ENCODE results near the gene CHSY1.

CHSY1 gene

DNA sequence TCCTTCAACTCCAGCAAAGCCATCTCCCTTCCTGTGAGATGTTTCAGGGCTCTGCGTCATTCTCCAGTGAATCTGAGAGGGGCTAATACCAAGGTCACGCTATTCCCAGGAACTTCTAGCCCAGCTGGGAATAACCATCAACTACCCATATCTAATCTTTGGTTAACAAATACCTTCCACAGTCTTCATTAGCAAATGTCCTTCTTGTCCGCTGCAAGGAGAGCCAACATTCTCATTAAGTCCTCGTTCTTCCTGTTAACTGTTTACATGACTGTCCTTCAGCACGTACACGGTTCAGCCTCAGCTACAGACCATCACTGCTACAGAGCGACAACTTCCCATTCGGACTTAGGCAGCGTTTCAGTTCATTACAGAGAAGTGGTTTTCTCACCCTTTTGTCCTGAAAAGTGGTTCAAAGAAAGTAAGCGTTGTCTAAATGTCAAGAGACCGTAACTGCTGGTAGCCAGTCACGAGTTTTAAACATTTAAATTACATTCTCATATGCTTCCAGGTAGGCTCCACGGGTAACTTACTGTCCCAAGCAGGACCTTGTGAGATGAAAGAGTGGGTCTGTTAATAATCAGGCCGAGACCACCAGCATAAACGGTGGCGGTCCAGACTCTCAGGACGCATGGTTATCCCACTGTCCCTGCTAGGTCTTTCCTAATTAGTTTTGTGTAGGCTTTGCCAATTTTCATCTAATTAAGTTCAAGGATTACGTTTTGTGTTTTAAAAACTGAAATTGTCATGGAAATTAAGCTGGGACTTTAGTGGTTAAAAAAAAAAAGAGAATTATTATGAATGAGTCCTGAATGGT is 63.8 kb downstream of the CHSY1 start:
- DNase-seq, result no peak

DNA sequence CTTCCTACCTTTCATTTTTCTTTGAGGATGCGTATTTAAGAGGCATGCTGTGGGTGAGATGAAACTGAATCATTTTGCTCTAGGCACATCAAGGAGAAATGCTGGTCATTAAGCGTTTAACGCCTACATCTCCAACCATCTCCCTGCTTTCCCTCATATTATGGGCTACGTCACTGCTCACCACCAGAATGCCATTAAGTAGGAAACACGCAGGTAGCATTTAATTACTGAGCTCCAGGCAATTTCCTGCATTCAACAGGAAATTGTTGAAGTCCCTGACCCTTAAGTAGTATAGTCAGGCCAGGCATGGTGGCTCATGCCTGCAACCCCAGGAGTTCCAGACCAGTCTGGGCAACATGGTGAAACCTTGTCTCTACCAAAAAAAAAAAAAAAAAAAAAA is 66.1 kb downstream of the CHSY1 start:
- DNase-seq, result peak; percentile 33

GRCh38 chr15:101185336-101185735 is 66.5 kb downstream of the CHSY1 start:
- peak; percentile 53 for DNase-seq

- DNase-seq, result peak; percentile 44
Measured at GRCh38 chr15:101184830-101185229, 67.0 kb downstream of the CHSY1 start.

DNA sequence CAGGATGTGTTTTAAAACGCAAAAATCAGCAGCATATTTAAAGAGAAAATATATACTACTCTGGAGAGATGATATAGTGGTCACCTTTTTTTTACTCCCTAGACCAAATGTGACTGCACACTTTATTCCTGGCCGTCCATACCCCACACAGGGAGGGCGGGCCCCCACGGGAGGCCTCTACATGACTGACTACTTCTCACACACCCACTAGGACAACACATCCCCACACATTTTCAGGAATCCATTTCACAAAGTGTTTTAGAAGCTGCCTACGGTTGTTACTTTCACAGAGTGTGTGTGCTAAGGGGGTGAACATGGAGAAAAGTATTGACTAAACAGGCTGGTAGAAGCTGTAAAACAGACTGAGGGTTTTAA is 67.9 kb downstream of the CHSY1 start:
- DNase-seq, result peak; percentile 55

GRCh38 chr15:101183226-101183930 is 68.5 kb downstream of the CHSY1 start:
- DNase-seq, result peak; percentile 43

DNA sequence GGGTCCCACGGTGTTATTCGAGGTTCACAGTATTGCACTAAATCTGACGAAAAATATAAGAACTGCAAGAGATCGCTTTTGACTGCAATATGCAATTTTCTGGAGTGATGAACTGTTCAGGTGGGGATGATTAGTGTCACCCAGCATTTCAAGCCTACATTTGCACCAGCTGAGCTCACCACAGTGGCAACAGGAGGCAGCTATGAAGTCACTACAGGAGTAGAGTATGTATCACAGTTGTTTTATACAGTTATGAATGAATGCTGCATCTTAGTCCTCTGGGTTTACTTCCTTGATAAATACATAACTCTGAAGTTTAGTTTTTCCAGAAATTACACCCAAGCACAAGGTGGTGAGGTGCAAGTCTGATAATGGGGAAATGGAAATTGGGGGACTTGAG is 69.6 kb downstream of the CHSY1 start:
- DNase-seq, result peak; percentile 19

GRCh38 chr15:101181349-101181748 is 70.5 kb downstream of the CHSY1 start:
- DNase-seq, result peak; percentile 50

- peak; percentile 62 for DNase-seq
Measured at GRCh38 chr15:101180620-101181307, 71.1 kb downstream of the CHSY1 start.

DNA sequence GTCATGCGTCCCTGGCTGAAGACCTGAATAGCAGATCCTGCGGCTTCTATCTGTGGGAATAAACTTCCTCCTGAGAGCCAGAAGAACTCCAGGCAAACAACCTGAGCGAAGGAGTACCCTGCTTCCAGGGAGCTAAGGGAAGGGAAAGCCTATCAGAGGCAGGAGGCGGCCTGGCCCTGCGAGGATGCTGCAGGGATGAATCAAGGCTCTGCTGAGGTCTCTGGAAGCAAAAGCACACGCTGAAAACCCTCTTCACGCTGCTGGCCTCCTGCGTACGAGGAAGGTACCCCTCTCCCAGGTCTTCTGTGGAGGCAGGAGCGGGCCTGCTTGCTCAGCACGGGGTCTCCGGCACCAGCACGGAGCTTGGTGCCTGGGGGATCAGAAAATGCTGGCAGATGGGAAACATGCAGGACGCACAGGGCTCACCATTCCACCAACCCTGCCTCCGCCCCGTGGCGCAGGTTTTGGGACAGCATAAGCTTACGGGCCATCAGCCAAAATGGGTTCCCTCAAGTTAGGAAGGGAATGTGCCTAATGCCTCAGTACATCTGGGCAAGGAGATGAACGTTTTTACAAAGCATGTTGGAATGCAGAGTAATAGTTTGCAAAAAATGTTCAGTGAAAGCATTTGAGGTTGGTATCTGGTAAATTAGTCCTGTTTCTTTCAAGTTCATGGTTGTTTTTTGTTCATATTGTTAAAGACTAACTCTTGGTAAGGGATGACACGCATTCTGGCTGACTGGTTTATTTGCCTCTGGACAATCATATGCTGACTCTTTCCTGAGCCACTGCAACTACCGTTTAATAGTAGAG is 72.3 kb downstream of the CHSY1 start:
- peak; percentile 44 for DNase-seq

DNA sequence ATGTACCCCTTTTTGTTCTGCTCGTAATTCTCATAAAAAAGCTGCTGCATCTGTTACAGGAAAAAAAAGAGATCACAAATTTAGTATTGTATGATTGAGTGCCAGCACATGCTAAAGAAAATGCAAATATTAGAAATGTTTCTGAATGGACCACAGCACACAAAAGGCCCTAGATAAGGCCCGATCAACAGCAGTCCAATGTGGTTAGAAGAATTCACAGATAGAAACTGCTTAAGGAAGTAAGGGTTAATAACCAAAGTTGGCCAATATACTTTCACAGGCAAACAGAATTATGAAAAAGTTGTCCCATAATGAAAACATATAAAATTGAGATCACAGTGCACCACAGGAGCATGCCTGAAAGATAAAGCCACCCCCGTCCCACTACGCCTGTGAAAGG is 72.9 kb downstream of the CHSY1 start:
- DNase-seq, result no peak

DNA sequence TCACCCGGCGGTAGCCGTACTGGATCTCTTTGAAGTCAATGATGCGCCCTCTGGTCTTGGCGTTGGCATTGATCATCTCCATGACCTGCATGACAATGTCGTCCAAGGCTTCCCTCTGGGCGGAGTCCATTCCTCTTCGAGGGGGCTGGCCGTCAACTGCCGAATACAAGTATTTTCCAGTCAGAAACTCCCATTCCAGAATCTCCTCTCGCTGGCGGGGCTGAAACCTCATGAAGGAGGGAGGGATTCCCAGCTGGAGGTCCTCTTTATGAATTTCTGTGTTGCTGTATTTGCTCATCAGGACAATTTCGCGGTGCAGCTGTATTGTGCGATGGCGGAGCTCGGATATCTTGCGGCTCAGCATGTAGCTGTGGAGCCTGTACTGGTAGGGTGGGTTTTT is 73.4 kb downstream of the CHSY1 start:
- peak; percentile 32 for DNase-seq

DNA sequence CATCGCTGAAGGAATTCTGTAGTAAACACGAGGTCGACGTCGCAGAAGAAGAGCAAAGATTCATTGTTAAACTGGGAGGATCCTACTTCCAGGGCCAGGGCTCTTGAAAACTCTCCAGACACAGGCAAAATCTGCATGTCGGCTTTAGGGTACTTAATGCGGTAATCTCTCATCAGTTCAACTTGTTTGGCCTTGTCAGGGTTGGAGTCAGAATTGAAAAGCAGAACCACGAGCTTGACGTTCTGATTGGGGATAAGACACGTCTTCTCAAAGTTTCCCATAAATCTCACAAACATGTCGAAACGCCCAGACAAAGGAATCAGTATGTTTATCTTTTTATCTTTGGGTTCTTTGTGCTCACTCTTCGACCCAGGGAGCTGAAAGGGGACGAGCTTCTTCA is 74.0 kb downstream of the CHSY1 start:
- no peak for DNase-seq

DNA sequence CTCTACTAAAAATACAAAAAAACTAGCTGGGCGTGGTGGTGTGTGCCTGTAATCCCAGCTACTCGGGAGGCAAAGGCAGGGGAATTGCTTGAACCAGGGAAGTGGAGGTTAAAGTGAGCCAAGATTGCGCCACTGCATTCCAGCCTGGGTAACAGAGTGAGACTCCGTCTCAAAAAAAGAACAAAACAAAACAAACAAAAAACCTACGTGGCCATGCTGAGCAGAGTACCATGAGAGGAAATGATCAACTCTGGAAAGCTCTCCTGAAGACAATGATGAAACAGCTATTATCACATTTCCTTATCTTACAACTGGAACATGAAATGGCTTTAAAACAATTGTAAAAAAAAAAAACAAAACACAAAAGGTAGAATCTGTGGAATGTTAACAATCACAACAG is 75.2 kb downstream of the CHSY1 start:
- no peak for DNase-seq

- no peak for DNase-seq
Measured at GRCh38 chr15:101175401-101175800, 76.4 kb downstream of the CHSY1 start.

DNA sequence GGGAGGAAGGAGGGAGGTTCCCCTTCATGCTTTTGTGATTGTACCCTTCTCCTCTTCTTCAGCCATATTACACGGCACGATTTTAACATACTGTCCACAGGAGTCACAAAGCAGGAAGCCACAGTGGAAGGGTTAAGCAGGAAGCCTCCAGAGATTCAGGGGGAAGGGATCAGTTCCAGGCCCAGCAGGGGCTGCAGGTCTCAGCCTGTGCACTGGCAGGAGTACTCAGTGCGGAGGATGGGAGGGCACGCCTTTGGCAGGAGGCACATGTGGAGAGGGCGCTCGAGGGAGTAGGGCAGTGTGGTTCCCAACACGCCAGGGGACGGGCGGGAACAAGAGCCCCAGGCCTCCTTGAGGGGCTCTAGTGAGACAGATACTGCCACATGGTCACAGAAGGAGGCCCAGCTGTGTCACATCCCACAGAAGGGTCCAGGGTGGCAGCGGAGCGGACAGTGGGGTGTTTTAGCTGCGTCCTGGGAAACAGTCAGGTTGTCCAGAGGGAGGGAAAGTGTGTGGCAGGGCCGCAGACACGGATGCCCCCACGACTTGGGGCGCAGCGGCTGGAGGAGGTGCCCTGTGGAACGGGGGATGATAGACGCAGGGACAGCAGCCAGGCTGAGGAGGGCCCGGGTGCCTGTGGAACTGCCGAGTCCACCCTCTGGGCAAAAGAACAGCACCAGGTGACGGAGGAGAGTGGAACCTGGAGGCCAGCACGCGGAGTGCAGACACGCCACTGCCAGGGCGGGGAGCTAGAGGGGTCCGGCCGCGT is 77.5 kb downstream of the CHSY1 start:
- no peak for DNase-seq

DNA sequence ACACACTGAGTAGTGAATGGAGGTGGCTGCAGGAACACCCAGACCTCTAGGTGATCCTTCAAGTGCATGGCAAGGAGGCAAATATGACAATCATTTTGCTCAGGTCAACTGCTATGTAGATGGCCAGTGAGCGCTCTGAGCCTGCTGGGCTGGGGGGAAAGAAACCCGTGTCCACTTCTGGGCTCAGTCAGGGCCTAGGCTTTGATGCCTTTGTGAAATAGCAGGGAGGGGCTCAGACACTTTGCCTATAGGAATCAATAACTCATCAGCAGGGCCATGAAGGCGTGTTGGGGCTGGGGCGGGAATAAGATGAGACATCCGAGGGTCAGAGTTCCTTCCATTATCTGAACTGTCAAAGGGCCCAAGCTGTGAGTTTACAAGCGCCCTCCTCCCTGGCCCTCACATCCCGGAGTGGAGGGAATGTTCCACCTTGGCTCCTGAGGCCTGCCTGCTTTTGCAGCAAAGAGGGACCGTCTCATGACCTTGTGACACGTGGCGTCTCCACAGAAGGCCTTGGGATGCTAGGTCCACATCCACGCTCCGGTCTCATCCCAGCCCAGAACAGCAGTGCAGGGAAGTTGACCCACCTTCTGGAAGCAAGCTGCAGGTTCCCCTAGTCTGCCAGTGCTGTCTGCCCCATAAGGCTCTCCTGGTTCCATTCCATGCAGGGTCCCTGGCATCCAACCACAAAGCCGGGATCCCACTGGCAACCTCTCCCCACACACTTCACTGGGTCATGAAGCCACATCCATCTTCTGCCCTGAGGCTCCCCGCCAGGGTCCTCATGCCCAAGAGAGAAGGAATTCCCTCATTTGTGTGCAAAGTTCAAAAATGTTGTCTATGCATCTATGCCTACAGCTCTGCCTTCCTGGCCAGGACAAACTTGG is 78.4 kb downstream of the CHSY1 start:
- DNase-seq, result no peak

DNA sequence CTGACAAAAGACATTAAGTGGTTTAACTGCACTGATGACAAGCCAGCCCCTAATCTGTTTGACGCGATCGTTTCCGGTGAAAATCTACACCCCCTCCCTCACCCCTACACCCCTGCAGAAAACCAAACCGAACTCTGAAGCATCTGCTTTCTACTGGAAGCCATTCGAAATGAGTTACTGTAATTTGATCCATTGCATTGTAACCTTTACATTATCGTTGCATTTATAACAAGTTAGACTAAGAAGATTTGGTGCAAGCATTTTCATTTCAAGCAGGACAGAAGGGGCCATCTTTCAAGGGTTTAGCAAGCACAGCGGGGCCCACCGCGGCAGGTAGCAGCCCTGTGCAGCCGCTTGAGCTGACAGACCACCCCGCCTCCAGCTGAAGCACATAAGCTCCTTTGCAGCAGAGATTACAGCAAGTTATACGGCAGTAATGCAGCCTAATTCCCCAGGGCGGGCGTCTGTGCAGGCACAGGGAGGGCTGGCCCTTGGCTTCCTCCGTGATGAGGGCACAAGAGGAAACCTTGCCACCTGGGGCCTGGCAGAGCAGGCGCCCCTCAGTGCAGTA is 79.3 kb downstream of the CHSY1 start:
- DNase-seq, result no peak

DNA sequence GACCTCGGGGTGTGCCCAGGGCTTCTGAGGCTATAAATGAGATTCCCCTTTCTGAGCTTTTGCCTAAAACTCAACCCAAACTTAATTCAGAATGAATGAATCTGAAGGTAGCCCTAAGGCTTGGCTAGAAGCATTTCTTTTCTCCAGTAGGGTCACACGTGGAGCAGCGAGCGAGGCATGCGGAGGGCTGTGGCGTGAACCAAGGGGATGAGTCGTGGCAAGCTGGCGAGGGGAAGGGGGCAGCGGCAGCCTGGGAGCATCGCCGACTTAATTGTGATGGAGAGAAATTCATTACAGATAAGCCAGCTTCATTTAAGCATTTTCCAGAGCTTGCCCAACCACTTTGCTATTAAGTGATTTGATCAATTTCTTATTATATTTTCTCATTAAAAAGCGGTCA is 79.9 kb downstream of the CHSY1 start:
- no peak for DNase-seq

- no peak for DNase-seq
Measured at GRCh38 chr15:101170568-101171350, 81.1 kb downstream of the CHSY1 start.
